Fibroblast of pulmonary artery (primary cell): ENCODE measurements around the gene CMTM2.

Source experiments
- DNase-seq: peaks from one replicate; pipeline ENCODE4 v3.0.0-alpha.2; 2010; ENCODE audit warnings: low read depth
- H3K4me3 ChIP-seq: replicated peaks from 2 replicates; pipeline ENCODE4 v1.5.1; 2011; ENCODE audit warnings: low read depth, mild to moderate bottlenecking, control low read depth, low read length, moderate library complexity
- CTCF ChIP-seq: IDR thresholded peaks from 2 replicates; pipeline ENCODE4 v1.5.1; 2011; ENCODE audit warnings: mild to moderate bottlenecking, control low read depth, low read length, inconsistent platforms; ENCODE audit errors: missing control alignments

Gene CMTM2

GRCh38 chr16:66617010-66617434 lies 37.8 kb downstream of the CMTM2 start:
- no peak overlapping the region for H3K4me3 ChIP-seq
- TF ChIP-seq CTCF, result no peak
- DNase-seq, result no peak

DNA sequence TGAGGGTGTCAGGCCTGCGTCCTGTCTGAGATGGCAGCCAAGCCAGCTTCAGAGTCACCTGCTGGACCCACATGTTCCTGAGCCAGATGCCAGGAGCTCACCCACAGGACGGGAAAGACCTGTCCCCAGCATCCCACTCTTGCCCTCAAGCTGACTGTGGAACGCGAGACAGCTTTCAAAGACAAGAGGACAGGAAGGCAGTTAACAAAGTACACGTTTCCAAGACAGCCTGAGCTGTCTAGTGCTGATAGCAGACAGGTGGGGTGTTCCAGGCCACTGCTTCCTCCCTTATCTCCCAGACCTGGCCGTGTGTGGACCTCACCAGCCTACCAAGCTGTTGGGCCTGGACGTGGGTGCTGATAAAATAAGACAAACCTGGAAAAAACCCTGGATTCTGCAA lies 38.5 kb downstream of the CMTM2 start:
- no peak for TF ChIP-seq CTCF
- DNase-seq, result no peak

DNA sequence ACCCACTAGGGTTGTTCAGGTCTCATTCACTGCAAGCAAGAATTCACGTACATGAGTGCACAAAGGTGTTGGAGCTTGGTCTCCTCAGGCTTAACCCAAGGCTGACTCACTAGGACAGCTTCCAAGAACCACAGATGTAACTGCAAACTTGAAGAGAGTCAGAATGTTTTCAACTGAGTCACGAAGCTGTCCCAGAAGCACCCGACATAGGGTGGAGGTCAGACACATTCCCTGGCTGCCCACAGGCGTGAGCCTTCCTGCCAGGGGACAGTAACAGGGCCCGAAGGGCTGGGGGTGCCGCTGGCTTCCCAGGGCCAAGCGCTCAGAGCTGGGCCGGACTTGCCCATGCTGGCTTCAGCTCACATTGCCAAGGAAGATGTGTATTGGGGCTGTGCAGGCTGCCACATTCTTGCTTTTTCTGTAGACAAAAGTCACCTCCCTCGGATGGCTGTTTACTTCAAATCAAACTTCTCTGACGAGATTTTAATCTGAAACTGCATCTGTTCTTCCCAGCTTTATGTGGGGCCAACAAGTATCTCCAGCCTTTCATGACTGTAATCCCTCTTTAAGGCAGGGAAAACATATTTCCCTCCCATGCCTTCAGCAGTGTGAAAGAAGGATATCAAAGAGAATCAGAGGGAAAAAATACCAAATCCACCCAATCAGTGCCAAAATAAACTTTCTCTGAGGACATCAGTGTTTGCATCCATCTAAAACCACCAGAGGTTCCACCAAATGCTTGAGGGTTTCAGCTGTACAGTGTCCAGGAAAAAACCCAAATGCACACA lies 39.5 kb downstream of the CMTM2 start:
- H3K4me3 ChIP-seq, result no peak overlapping the region
- peak; percentile 88 for DNase-seq
- no peak for TF ChIP-seq CTCF

More for the DNA sequence above, 38.5 kb downstream of the CMTM2 start:
- H3K4me3 ChIP-seq, result no peak overlapping the region

DNA sequence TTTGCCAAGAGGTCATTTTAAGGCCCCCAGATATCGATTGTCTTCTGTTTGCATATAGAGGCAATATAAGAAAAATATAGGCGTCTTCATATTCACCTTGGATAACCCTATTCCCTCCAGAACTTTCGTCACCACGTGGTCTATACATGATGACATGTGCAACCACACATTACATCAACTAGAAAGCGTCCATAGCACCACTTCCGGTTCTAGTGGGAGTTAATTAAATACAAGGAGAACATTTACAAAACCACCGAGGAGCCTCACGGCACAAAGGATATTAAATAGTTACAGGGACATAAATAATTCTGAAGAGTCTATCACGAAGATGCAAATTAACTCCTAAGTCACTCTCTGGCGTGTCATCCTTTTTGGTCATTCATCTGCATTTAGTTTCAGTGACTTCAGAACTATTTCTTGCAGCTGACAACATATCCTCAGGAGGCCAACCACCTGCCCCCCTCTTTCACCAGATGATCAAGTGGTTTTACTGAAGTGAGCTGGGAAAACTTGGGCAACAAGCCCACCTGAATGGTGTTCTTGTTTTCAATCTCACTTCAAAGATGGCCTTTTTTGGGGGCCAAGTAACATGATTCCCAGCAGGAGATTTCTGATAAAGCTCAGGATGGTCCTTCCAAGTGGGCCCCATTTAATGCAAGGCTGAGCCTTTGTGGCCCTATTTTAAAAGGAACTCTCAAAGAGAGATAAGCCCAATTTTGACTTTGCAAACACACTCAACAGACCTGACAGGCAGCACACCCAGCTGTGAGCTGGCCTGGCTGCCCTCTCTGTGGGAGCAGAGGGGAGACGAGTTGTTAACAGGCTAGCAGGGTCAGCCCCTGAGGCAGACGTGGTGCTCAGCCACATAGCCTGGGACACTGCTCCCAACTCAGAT lies 40.5 kb downstream of the CMTM2 start:
- no peak for TF ChIP-seq CTCF
- DNase-seq, result peak; percentile 64
- no peak overlapping the region for H3K4me3 ChIP-seq

DNA sequence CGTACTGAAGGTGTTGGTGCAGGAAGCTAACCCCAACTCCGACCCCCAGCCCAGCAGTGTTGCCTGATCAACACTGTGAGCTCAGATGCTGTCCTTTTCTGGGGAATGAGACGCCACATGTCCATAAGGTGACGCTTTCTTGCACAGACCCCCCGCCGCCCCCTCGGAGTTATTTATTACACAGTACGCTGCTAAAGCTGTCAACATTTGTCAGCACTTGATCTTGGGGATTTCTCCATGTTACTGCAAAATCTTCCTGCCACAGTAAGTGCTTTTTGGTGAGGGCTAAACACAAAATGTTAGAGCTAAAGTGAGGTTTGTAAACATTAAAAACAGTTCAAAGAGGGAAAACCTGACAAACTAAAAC lies 41.1 kb downstream of the CMTM2 start:
- no peak overlapping the region for H3K4me3 ChIP-seq
- no peak for DNase-seq
- TF ChIP-seq CTCF, result no peak

DNA sequence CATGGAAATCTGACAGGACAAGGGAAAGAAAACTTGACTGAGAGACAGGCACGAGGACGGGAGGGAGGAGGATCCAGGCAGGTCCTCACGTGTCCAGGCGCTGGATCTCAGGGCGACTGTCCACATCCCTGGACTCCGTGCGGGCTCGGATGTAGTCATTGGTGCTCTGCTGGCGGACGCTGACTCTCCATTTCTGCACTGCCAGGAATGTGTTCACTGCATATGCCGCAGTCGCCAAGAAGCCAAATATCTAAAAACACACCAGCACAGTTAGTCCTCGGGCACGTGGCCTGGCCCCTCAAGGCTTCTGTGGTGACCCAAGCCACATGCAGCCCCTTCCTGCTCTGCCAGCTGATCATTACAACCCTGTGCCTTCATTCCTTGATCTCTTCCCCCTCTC lies 42.7 kb downstream of the CMTM2 start:
- TF ChIP-seq CTCF, result no peak
- no peak overlapping the region for H3K4me3 ChIP-seq
- no peak for DNase-seq
